ENCODE measurements around the gene IQGAP2. TPM values are rescaled to one million over a fixed set of nuclear protein-coding genes. Genes with fewer than 3 reads are reported as not detected.

IQGAP2 gene
- total RNA-seq, 1 experiment from 2014 or later = 0.59 TPM

GRCh38 chr5:76669245-76669644 lies 266.2 kb downstream of the IQGAP2 start:
- Histone ChIP-seq H3K27me3 (ENCODE audit: control insufficient read depth, insufficient read depth, low read length) (no peaks in the 10 kb centered on the region), H3K27ac (ENCODE audit: low read length) (no peak overlapping the region), H3K4me1 (ENCODE audit: control insufficient read depth, insufficient read depth, low read length) (no peaks in the 10 kb centered on the region), H3K9me3 (ENCODE audit: control insufficient read depth, insufficient read depth, low read depth, low read length) (no peaks in the 10 kb centered on the region), H3K36me3 (ENCODE audit: control insufficient read depth, insufficient read depth, low read length) (no peaks in the 10 kb centered on the region), H3K4me3 (ENCODE audit: low read depth in 2 of 2, low read length in 2 of 2) (no peak overlapping the region)
- intact Hi-C loops (cut with micrococcal nuclease; ENCODE audit: unreplicated experiment) = no loop called here
- TF ChIP-seq SIN3A (IDR thresholded peaks at IDR 0.05; ENCODE audit: borderline replicate concordance, insufficient read depth, low read depth, low read length) (no peak), TCF7L2 (IDR thresholded peaks at IDR 0.05; ENCODE audit: low read depth, low read length) (no peak), POLR2AphosphoS5 (IDR thresholded peaks at IDR 0.05; ENCODE audit: low read depth, low read length) (no peak)
- TF ChIP-seq, protein P1, sequence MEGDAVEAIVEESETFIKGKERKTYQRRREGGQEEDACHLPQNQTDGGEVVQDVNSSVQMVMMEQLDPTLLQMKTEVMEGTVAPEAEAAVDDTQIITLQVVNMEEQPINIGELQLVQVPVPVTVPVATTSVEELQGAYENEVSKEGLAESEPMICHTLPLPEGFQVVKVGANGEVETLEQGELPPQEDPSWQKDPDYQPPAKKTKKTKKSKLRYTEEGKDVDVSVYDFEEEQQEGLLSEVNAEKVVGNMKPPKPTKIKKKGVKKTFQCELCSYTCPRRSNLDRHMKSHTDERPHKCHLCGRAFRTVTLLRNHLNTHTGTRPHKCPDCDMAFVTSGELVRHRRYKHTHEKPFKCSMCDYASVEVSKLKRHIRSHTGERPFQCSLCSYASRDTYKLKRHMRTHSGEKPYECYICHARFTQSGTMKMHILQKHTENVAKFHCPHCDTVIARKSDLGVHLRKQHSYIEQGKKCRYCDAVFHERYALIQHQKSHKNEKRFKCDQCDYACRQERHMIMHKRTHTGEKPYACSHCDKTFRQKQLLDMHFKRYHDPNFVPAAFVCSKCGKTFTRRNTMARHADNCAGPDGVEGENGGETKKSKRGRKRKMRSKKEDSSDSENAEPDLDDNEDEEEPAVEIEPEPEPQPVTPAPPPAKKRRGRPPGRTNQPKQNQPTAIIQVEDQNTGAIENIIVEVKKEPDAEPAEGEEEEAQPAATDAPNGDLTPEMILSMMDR (IDR thresholded peaks at IDR 0.05) = no peak
- TF ChIP-seq, protein P2, sequence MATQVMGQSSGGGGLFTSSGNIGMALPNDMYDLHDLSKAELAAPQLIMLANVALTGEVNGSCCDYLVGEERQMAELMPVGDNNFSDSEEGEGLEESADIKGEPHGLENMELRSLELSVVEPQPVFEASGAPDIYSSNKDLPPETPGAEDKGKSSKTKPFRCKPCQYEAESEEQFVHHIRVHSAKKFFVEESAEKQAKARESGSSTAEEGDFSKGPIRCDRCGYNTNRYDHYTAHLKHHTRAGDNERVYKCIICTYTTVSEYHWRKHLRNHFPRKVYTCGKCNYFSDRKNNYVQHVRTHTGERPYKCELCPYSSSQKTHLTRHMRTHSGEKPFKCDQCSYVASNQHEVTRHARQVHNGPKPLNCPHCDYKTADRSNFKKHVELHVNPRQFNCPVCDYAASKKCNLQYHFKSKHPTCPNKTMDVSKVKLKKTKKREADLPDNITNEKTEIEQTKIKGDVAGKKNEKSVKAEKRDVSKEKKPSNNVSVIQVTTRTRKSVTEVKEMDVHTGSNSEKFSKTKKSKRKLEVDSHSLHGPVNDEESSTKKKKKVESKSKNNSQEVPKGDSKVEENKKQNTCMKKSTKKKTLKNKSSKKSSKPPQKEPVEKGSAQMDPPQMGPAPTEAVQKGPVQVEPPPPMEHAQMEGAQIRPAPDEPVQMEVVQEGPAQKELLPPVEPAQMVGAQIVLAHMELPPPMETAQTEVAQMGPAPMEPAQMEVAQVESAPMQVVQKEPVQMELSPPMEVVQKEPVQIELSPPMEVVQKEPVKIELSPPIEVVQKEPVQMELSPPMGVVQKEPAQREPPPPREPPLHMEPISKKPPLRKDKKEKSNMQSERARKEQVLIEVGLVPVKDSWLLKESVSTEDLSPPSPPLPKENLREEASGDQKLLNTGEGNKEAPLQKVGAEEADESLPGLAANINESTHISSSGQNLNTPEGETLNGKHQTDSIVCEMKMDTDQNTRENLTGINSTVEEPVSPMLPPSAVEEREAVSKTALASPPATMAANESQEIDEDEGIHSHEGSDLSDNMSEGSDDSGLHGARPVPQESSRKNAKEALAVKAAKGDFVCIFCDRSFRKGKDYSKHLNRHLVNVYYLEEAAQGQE (IDR thresholded peaks at IDR 0.05; ENCODE audit: insufficient read depth in 1 of 2, low read depth in 2 of 2, low read length in 1 of 2) = no peak
- ATAC-seq = no peak
- CTCF ChIA-PET = no interaction called here
- POLR2A ChIA-PET = no interaction called here
- BruUV-seq (replicated peaks) = no TSS peak
- in situ Hi-C loops (cut with HindIII; ENCODE audit: low pct_unique_long_range_greater_than_20kb, low sequenced_read_pairs) = no loop called here
- no peak for DNase-seq (ENCODE audit: low read depth, low spot score)

GRCh38 chr5:76670508-76670907 lies 267.4 kb downstream of the IQGAP2 start:
- H3K27me3 ChIP-seq (ENCODE audit: control insufficient read depth, insufficient read depth, low read length) = no peaks in the 10 kb centered on the region
- in situ Hi-C loops (cut with HindIII; ENCODE audit: low pct_unique_long_range_greater_than_20kb, low sequenced_read_pairs) (no loop called here), intact Hi-C loops (cut with micrococcal nuclease; ENCODE audit: unreplicated experiment) (no loop called here)
- H3K4me3 ChIP-seq (ENCODE audit: low read depth in 2 of 2, low read length in 2 of 2) = no peak overlapping the region
- no peaks in the 10 kb centered on the region for H3K36me3 ChIP-seq (ENCODE audit: control insufficient read depth, insufficient read depth, low read length)
- no peak overlapping the region for H3K27ac ChIP-seq (ENCODE audit: low read length)
- no peaks in the 10 kb centered on the region for H3K9me3 ChIP-seq (ENCODE audit: control insufficient read depth, insufficient read depth, low read depth, low read length)
- TF ChIP-seq, protein P1 (IDR thresholded peaks at IDR 0.05) = no peak
- TF ChIP-seq TCF7L2 (IDR thresholded peaks at IDR 0.05; ENCODE audit: low read depth, low read length) = no peak
- no peak for TF ChIP-seq POLR2AphosphoS5 (IDR thresholded peaks at IDR 0.05; ENCODE audit: low read depth, low read length)
- TF ChIP-seq, protein P2 (IDR thresholded peaks at IDR 0.05; ENCODE audit: insufficient read depth in 1 of 2, low read depth in 2 of 2, low read length in 1 of 2) = no peak
- TF ChIP-seq SIN3A (IDR thresholded peaks at IDR 0.05; ENCODE audit: borderline replicate concordance, insufficient read depth, low read depth, low read length) = no peak
- POLR2A ChIA-PET = no interaction called here
- CTCF ChIA-PET = interaction anchor here (0.6 kb wide), 1 partner anchor 958 kb away, joined by 3 read pairs; no protein-coding TSS in a partner anchor
- no peak for DNase-seq (ENCODE audit: low read depth, low spot score)
- no TSS peak for BruUV-seq (replicated peaks)
- ATAC-seq = no peak
- no peaks in the 10 kb centered on the region for H3K4me1 ChIP-seq (ENCODE audit: control insufficient read depth, insufficient read depth, low read length)
